ENCODE measurements around the gene SORCS3.

SORCS3 gene

GRCh38 chr10:104806801-104807200, 165.7 kb downstream of the SORCS3 start:
- no peak for DNase-seq (ENCODE audit: low read depth)
- no peak overlapping the region for H3K4me3 ChIP-seq (ENCODE audit: low read depth, low read length)
- no peak for TF ChIP-seq CTCF (conservative IDR thresholded peaks at IDR 0.05; ENCODE audit: low read depth, low read length)

- TF ChIP-seq CTCF (conservative IDR thresholded peaks at IDR 0.05; ENCODE audit: low read depth, low read length) = no peak
- H3K4me3 ChIP-seq (ENCODE audit: low read depth, low read length) = no peak overlapping the region
- DNase-seq (ENCODE audit: low read depth) = no peak
Measured at GRCh38 chr10:104807581-104808310, 166.7 kb downstream of the SORCS3 start.

GRCh38 chr10:104809288-104810090, 168.4 kb downstream of the SORCS3 start:
- no peak overlapping the region for H3K4me3 ChIP-seq (ENCODE audit: low read depth, low read length)
- no peak for TF ChIP-seq CTCF (conservative IDR thresholded peaks at IDR 0.05; ENCODE audit: low read depth, low read length)
- DNase-seq (ENCODE audit: low read depth) = no peak

- DNase-seq (ENCODE audit: low read depth) = no peak
- H3K4me3 ChIP-seq (ENCODE audit: low read depth, low read length) = no peak overlapping the region
- TF ChIP-seq CTCF (conservative IDR thresholded peaks at IDR 0.05; ENCODE audit: low read depth, low read length) = no peak
Measured at GRCh38 chr10:104811166-104811565, 170.1 kb downstream of the SORCS3 start.

- TF ChIP-seq CTCF (conservative IDR thresholded peaks at IDR 0.05; ENCODE audit: low read depth, low read length) = no peak
- no peak overlapping the region for H3K4me3 ChIP-seq (ENCODE audit: low read depth, low read length)
- DNase-seq (ENCODE audit: low read depth) = no peak
Measured at GRCh38 chr10:104816501-104816900, 175.4 kb downstream of the SORCS3 start.

GRCh38 chr10:104819731-104820130, 178.6 kb downstream of the SORCS3 start:
- no peak for TF ChIP-seq CTCF (conservative IDR thresholded peaks at IDR 0.05; ENCODE audit: low read depth, low read length)
- DNase-seq (ENCODE audit: low read depth) = no peak
- no peak overlapping the region for H3K4me3 ChIP-seq (ENCODE audit: low read depth, low read length)
